ENCODE results near the gene NCDN. TPM values are rescaled to one million over a fixed set of nuclear protein-coding genes. Genes with fewer than 3 reads are reported as not detected.

The NCDN gene
- total RNA-seq: 14.9 and 20.2 TPM in 2 replicates

DNA sequence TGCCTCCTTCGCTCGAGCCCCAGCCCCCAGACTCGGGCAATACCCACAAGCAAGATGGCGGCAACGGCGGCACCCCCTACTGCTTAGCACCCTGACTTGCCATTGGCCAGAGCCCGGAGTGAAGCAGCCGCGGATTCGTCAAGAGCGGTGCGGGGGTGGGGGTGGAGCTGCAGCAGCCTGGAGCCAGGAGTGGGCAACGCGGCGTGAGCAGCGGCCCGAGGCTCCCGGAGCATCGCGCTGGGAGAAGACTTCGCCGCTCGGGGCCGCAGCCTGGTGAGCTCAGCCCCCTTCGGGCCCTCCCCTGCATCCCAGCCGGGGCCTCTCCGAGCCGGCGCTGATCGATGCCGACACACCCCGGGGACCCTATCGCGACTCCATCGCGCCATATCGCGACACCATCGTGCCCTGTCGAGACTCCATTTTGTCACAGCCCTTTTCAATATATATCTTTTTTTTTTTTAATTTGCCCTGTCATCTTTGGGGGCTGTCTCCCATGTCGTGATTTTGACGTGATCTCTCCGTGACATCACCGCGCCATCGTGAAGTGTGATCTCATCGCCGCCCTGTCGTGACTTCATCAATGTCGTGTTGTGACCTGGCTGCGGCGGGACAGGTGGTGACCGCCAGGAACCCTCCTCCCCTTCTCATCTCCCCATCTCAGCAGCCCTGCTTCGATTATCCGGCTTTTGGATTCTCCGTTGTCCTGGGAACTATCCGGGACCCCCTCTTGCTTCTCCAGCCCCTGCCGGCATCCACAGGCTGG is at the start of gene NCDN:
Gene NCDN, plus strand, starts transcription at position 189 of the 763 bp plus-strand sequence. Its CDS starts 392 bp downstream, at position 581.

GRCh38 chr1:35557118-35557610 is 435 bp upstream of the NCDN start, which contains the start of gene KIAA0319L:
Gene KIAA0319L (minus strand): TSS chr1:35557403. CDS start chr1:35554491, 2,912 bp downstream.

DNA sequence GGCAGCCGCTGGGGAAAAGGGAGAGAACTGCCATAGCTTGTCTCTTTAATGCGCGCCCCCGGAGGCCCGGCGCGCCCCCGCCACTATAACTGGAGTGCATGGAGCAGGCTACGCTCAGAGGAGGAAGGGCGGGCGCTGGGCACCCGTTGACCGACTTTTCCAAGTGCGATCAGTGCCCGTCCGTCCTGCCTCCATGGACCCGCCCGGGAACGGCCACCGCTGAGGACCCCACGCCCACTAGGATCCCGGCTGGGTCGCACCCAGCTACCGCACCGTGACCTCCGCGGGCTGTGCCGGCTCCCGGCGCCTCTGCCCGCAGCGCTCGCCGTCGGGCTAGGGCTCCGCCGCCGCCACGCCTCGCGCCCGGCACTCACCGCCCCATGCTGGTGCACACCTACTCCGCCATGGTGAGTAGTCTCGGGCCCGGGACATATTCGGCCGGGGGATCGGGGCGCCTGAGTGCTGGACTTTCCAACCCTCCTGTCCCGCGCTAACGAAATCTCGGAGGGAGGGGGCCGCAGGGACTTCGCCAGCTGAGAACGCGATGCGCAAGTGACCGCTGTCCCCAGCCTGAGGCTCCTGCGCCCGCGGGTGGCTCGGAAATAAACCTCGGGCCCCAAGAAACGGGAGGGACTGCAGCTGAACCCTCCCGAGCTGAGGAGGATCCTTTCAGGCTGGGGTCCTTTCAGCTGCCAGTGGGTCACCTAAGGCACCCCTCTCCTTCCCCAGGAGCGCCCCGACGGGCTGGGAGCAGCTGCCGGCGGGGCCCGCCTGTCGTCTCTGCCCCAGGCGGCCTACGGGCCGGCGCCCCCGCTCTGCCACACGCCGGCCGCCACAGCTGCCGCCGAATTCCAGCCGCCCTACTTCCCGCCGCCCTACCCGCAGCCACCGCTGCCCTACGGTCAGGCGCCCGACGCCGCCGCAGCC is 15.9 kb downstream of the NCDN start, which contains the start of gene TFAP2E:
Gene TFAP2E, plus strand, starts transcription at position 117 of the 927 bp plus-strand sequence. Its CDS starts 264 bp downstream, at position 381.

Other genes with a start within 250 kb of the NCDN start
- gene KIAA0319L, start 396 bp upstream of the NCDN start, total RNA-seq: 76.6 and 101 TPM in 2 replicates
- gene TFAP2E, start 15.5 kb downstream of the NCDN start, total RNA-seq: 0.76 and 1.2 TPM in 2 replicates
- 11.4 and 28.8 TPM in 2 replicates for gene PSMB2, start 83.7 kb downstream of the NCDN start, total RNA-seq
- gene C1orf216, start 161.1 kb downstream of the NCDN start, total RNA-seq: 6.9 and 7.1 TPM in 2 replicates
- 5.5 and 5.6 TPM in 2 replicates for gene CLSPN, start 212.2 kb downstream of the NCDN start, total RNA-seq